ENCODE results near the gene NRG2.
A peak's percentile ranks its signal among the peaks of the same experiment; 100 is the strongest.

The NRG2 gene

GRCh38 chr5:139926797-139927503 lies 116.1 kb downstream of the NRG2 start:
- no peak for DNase-seq

GRCh38 chr5:139925650-139926640 lies 117.2 kb downstream of the NRG2 start:
- no peak for DNase-seq

DNA sequence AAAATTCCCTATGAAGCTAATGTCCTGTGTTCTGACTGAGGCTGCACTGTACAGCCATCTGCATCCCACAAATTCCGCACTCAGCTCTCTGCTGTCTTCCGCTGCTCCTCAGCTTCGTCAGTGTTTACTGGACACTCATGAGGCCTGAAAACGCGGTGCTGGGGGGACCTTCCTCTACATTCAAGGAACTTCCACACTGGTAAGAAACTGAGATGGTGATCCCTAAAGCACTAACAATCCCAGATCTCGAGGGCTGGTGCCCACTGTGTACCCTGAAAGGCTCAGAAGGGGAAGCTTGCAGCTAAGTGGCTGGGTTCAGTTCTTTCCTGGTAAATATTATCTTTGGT lies 117.9 kb downstream of the NRG2 start:
- DNase-seq, result no peak

DNA sequence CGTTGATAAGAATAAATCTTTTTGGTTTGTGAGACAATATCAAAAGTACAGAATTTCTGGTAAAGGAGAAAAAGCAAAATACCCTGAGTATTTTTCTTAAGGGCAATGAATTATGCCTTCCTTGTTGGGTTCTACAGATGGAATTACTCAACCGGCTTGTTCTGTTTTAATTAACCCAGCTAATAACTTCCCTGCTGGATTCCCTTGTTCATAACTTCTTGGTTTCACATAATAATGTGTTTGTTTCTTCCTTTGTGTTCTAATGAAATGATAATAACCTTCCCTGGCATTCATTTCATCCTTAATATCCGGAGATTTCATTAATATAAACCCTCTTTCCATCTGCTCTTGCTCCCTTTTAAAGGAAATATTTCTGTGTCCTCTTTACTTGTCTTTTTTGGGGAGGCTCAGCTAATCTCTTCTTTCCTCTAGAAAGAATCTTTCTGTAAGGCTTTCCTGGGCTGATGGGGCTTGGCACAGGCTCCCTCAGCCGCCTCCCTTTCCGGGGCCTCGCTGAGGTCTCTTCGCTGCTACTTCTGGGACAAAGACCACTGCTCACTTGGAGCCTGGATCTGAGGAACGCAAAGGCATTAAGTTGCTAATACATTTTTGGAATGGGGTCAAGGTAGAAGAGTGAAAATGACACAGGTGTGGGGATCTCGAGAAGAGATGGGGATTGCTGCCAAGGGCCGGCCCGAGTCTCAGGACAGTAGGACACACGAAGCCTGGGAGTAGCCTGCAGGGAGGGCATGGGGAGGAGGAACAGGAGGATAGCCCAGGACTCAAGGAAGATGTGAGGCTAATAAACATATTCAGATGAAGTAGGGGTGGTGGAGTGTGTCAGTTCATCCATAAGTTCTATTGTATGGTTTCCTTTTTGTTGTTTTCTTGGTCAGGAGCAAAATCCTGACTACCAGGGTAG lies 118.5 kb downstream of the NRG2 start:
- no peak for DNase-seq

- no peak for DNase-seq
These were observed 123.8 kb downstream of the NRG2 start for GRCh38 chr5:139919308-139919707.

- DNase-seq, result no peak
These were observed 127.3 kb downstream of the NRG2 start for GRCh38 chr5:139915834-139916233.

DNA sequence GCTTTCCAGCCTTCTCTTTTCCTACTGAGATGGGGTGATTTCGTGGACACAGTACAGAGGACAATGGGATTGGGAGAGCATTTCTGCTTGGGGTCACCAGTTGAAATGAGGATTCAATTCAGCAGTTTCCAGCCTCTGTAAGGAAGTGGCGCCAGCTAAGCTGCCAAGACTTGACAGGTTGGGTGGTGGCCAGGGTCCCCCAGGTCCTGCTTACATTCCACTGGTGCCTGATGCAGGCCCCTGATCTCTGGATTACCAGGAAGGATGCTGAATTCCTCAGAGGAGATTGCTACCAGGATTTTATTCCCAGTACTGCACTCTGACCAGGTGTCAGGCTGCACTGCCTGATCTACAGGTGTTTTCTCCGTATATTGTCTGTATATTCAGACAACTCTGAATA lies 127.8 kb downstream of the NRG2 start:
- DNase-seq, result no peak

DNA sequence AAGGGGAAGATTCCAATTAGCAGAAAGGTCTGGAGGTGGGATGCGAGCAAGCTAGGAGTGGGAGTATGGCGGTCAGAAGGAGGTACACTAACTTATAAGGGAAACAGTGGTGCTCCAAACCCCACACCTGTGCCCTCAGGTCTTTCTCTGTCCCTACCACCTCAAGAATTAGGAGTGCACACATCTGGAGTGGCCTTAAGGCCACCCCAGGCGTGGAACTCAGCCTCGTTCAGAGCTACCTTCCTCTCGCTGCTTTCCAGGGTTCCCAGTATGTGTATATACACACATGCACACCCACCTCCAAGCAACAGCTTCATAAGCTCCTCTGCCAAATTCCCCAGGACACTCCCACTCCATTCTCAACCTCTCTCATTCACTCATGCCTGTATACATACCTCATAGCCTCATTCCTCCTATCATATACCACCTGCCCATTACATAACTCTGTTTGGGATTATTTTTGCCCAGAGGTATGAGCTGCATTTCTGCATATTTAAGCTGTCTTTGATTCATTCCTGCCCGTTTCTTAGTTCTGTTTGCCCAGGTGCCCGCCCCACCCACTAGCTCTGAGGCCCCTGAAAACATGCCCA lies 128.8 kb downstream of the NRG2 start:
- no peak for DNase-seq

GRCh38 chr5:139912804-139913203 lies 130.3 kb downstream of the NRG2 start:
- DNase-seq, result no peak

DNA sequence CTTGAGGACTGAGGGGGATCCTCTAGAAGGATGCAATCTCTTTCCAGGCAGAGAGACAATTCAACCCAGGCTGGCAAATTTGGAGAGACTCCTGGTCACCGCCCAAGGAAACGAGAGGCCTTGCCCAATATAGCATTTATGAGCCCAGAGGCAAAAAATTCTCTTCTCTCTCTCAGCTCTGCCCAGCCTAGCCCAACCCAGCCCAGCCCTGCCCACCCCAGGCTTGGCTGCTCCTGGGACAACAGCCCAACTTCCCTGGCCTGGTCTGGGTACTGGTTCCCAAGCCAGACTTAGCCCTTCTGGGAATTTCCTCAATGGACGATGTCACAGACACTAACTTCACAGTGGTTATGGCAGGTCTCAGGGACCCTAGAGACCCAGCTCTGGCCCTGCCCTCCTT lies 130.9 kb downstream of the NRG2 start:
- DNase-seq, result no peak

DNA sequence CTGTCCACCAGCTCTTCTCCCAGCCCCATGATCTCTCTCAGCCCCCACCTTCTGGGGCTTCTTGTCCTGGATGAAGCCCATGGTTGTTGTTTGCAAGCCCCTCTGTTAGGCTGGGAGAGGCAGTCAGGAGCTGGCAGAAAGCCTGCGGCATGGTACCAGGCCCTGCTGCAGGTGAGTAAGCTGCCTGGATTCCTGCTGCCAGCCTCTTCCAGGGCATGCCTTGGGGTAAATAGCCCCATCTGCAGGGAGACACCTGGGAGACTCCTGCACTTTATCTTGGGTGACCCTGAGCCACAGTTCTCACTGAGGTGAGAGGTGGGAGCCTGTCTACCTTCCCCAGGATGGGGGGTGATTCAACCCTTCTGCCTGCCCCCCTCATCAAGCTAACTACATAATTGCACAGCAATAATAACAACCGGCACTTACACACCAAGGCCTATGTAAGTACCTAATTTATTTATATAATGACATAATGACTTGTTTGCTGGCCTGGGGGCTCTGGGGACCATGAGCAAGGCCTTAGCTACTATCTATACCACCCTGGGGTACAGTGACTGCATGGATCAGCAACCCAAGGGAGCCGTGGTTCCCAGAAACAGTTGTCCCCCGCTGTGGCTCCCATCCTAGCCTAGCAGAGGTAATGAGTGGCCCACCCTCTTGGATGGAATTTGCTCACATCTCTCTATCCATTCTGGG lies 131.5 kb downstream of the NRG2 start:
- peak in 1 of 2 experiments; percentile 1 for DNase-seq

GRCh38 chr5:139910901-139911300 lies 132.2 kb downstream of the NRG2 start:
- DNase-seq, result no peak

- DNase-seq, result no peak
These were observed 133.1 kb downstream of the NRG2 start for GRCh38 chr5:139910036-139910435.

GRCh38 chr5:139908749-139909148 lies 134.3 kb downstream of the NRG2 start:
- no peak for DNase-seq

DNA sequence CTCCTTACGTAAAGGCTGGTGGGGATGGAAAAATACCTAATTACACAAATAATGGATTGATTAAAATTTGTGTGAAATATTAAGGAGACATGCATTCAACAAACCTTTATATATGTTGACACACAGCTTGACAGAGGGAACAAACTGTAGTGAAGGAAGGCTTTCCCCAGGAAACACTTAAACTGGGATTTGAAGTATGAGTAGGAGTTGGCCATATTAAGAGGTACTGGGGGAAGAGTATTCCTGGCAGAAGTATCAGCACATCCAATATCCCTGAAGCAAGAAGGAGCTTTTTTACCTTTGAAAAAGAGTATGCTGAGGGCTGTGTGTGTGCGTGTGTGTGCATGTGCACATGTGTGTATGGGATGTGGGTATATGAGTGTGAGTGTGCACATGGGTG lies 136.4 kb downstream of the NRG2 start:
- DNase-seq, result no peak

GRCh38 chr5:139904816-139905661 lies 138.1 kb downstream of the NRG2 start:
- DNase-seq, result no peak

- DNase-seq, result no peak
These were observed 138.6 kb downstream of the NRG2 start for GRCh38 chr5:139904566-139904815.

DNA sequence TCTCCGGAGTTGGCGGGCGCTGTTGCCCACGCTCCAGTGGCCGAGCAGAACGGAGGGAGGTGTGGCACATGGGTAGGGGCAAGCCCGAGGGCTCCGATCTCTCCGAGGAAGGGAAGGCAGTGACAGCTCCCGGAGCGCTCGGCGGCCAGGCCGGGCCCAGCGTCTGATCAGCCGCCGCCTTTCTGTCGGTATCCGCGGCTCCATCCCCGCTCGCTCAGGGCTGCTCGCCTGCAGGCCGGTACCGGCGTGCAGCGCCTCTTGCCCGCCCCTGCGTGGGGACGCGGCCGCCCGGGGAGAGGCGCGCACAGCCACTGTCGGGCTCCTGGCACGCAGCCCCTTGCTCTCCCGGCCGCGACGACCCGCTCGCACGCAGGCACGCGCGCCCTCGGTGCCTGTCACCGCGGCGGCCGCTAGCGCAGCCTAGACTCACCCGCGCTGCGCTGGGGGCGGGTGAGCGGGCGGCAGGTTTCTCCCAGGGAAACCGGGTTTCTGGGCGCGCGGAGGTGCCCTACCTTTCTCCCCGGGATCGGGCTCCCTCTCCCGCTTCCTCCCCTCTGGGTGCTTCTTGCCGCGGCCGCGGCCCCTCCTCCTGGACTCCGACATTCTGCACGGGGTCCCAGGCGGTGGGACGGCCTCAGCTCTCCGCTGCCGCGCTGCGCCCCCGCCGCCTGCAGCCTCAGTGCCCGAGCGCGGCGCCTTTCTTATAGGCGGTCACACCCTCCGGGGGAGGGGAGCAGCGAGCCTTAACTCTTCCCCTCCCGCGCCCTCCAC lies 139.1 kb downstream of the NRG2 start:
- peak in 1 of 2 experiments; percentile 9 for DNase-seq

GRCh38 chr5:139903450-139903794 lies 139.7 kb downstream of the NRG2 start:
- no peak for DNase-seq

- DNase-seq, result no peak
These were observed 141.1 kb downstream of the NRG2 start for GRCh38 chr5:139901986-139902385.

DNA sequence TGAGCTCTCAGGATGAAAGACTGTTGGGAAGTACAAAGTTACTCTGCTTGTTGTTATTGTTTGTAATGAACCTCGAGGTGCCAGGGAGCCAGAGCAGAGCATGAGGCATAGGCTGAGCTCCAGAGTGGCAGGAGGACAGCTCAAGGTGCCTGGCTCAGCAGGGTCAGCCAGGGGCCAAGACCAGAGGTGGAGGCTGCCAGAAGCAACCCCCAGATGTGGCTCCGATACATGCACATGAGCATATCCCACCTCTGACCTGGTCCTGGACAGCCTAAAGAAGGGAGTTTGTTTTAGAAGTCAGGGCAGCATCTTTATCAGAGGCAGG lies 141.9 kb downstream of the NRG2 start:
- no peak for DNase-seq

All from NCI-H2081 (cell line).